ENCODE measurements around the gene TSACC.

The TSACC gene

DNA sequence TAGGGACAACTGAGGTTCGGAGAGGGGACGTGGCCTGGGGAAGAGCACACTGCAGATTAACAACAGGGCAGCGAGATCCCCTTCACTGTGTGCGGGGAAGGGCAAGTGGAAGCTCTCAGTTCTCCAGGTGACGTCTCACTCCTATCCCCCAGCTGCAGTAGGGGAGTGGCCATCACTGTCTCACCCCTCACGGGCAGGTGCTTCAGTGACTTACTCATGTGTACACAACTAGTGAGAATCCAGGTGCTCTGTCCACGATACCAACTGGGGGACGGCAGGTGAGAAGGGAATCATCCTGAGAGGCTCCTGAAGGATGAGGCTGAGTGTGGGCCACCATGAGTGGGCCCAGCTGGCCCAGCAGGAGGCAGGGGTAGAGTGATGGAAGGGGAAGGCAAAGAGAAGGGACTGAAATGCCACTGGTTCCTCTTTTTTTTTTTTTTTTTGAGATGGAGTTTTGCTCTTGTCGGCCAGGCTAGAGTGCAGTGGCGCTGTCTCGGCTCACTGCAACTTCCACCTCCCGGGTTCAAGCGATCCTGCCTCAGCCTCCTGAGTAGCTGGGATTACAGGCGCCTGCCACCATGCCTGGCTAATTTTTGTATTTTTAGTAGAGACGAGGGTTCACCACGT, 56.6 kb downstream of the TSACC start:
- no peak for TF ChIP-seq EP300 (IDR thresholded peaks at IDR 0.05; ENCODE audit: borderline replicate concordance)
- TF ChIP-seq, protein P1, sequence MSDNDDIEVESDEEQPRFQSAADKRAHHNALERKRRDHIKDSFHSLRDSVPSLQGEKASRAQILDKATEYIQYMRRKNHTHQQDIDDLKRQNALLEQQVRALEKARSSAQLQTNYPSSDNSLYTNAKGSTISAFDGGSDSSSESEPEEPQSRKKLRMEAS (IDR thresholded peaks at IDR 0.05) = no peak
- TF ChIP-seq, protein P2, sequence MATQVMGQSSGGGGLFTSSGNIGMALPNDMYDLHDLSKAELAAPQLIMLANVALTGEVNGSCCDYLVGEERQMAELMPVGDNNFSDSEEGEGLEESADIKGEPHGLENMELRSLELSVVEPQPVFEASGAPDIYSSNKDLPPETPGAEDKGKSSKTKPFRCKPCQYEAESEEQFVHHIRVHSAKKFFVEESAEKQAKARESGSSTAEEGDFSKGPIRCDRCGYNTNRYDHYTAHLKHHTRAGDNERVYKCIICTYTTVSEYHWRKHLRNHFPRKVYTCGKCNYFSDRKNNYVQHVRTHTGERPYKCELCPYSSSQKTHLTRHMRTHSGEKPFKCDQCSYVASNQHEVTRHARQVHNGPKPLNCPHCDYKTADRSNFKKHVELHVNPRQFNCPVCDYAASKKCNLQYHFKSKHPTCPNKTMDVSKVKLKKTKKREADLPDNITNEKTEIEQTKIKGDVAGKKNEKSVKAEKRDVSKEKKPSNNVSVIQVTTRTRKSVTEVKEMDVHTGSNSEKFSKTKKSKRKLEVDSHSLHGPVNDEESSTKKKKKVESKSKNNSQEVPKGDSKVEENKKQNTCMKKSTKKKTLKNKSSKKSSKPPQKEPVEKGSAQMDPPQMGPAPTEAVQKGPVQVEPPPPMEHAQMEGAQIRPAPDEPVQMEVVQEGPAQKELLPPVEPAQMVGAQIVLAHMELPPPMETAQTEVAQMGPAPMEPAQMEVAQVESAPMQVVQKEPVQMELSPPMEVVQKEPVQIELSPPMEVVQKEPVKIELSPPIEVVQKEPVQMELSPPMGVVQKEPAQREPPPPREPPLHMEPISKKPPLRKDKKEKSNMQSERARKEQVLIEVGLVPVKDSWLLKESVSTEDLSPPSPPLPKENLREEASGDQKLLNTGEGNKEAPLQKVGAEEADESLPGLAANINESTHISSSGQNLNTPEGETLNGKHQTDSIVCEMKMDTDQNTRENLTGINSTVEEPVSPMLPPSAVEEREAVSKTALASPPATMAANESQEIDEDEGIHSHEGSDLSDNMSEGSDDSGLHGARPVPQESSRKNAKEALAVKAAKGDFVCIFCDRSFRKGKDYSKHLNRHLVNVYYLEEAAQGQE (IDR thresholded peaks at IDR 0.05; ENCODE audit: low read depth) = no peak
- no peak for TF ChIP-seq FOXM1 (IDR thresholded peaks at IDR 0.05; ENCODE audit: borderline replicate concordance, low read depth)
- TF ChIP-seq NFIC (IDR thresholded peaks at IDR 0.05) = no peak
- no peak for TF ChIP-seq EGR1 (IDR thresholded peaks at IDR 0.05)
- no peak for TF ChIP-seq RAD21 (IDR thresholded peaks at IDR 0.05; ENCODE audit: low read depth)
- no peak for TF ChIP-seq TCF12 (IDR thresholded peaks at IDR 0.05; ENCODE audit: low read depth)

Measured in Ishikawa (cell line).